Keratinocyte (primary cell): Measurements from ENCODE around the gene TMEM263. TPM values are rescaled to one million over a fixed set of nuclear protein-coding genes. Genes with fewer than 3 reads are reported as not detected.

Source experiments
- DNase-seq: peaks from one replicate; pipeline ENCODE4 v3.0.0-alpha.2; 2011; ENCODE audit warnings: low read depth, missing footprints, low spot score
- FAIRE-seq: peaks from 2 replicates; lab custom pipeline; 2011; peaks lifted over from hg19 to GRCh38; lab: Jason Lieb, UNC
- H2AFZ ChIP-seq: 2 replicates; pipeline ENCODE4 v1.6.0; 2012; ENCODE audit warnings: low read length, control low read depth, inconsistent platforms; ENCODE audit not compliant: control insufficient read depth
- H3K27ac ChIP-seq: 2 replicates; pipeline ENCODE4 v1.5.1; 2011; ENCODE audit warnings: low read length; ENCODE audit not compliant: control insufficient read depth, insufficient read depth
- H3K27me3 ChIP-seq: 3 replicates; pipeline ENCODE4 v1.6.0; 2011; ENCODE audit warnings: low read length; ENCODE audit not compliant: control insufficient read depth, insufficient read depth; ENCODE audit errors: extremely low read depth
- H3K36me3 ChIP-seq, 2 experiments: 2 replicates in 1 of 2; 3 replicates in 1 of 2; pipeline ENCODE4 v1.5.1; 2011; ENCODE audit warnings: low read length in 2 of 2, mild to moderate bottlenecking in 1 of 2; ENCODE audit not compliant: control insufficient read depth in 2 of 2, insufficient read depth in 2 of 2; ENCODE audit errors: extremely low read depth in 1 of 2
- H3K4me1 ChIP-seq: 3 replicates; pipeline ENCODE4 v1.5.1; 2011; ENCODE audit warnings: low read length; ENCODE audit not compliant: control insufficient read depth, insufficient read depth; ENCODE audit errors: extremely low read depth
- H3K4me2 ChIP-seq: 3 replicates; pipeline ENCODE4 v1.6.0; 2011; ENCODE audit warnings: low read depth, low read length; ENCODE audit not compliant: control insufficient read depth, insufficient read depth; ENCODE audit errors: extremely low read depth
- H3K4me3 ChIP-seq, 3 experiments: fragments of 200-600 bp in 1 of 3; sonication (generic) in 1 of 3; 2 replicates in 2 of 3; 3 replicates in 1 of 3; pipeline ENCODE4 v1.5.1; 2011 to 2016; ENCODE audit warnings: low read length in 3 of 3, mild to moderate bottlenecking in 3 of 3, control low read depth in 2 of 3, inconsistent platforms in 1 of 3, low read depth in 1 of 3, mixed read lengths in 1 of 3, mixed run types in 1 of 3, moderate library complexity in 1 of 3; ENCODE audit not compliant: control insufficient read depth in 2 of 3, insufficient read depth in 2 of 3; ENCODE audit errors: extremely low read depth in 1 of 3
- H3K79me2 ChIP-seq: 2 replicates; pipeline ENCODE4 v1.6.0; 2012; ENCODE audit warnings: low read length; ENCODE audit not compliant: control insufficient read depth, insufficient read depth
- H3K9ac ChIP-seq: 3 replicates; pipeline ENCODE4 v1.6.0; 2011; ENCODE audit warnings: low read length; ENCODE audit not compliant: control insufficient read depth, insufficient read depth; ENCODE audit errors: extremely low read depth
- H3K9me1 ChIP-seq: 3 replicates; pipeline ENCODE4 v1.6.0; 2011; ENCODE audit warnings: low read length; ENCODE audit not compliant: control insufficient read depth, insufficient read depth; ENCODE audit errors: extremely low read depth
- H3K9me3 ChIP-seq: 2 replicates; pipeline ENCODE4 v1.5.1; 2012; ENCODE audit warnings: low read depth, low read length; ENCODE audit not compliant: control insufficient read depth
- H4K20me1 ChIP-seq: 3 replicates; pipeline ENCODE4 v1.6.0; 2011; ENCODE audit warnings: low read length; ENCODE audit not compliant: control insufficient read depth, insufficient read depth; ENCODE audit errors: extremely low read depth
- EZH2 ChIP-seq: IDR thresholded peaks from one replicate; pipeline ENCODE4 v1.6.1; 2012; ENCODE audit warnings: inconsistent platforms, mild to moderate bottlenecking, low read length, moderate library complexity
- dilution Hi-C: fragments of 300-500 bp; cut with MboI; formaldehyde crosslinking; loops from one replicate; pipeline ENCODE4 v1.7.0; 2020; ENCODE audit warnings: low sequenced_read_pairs; ENCODE audit not compliant: extremely low pct_ligation_motif_present
- polyA plus RNA-seq, 5 experiments: library from polyadenylated mRNA; depleted of rRNA in 3 of 5; stranded (reverse) in 3 of 5; stranded (forward) in 1 of 5; unstranded in 1 of 5; fragments of >200 nt; gene quantifications; 1 replicate in 1 of 5; 2 replicates in 3 of 5; 3 replicates in 1 of 5; pipeline versions ENCODE4 v1.2.1 to v1.2.3, GENCODE V29; 2011 to 2012; ENCODE audit warnings: missing spikeins in 2 of 5, low read depth in 1 of 5, low replicate concordance in 1 of 5
- TF ChIP-seq, protein P1 (sequence below), 3 experiments: IDR thresholded peaks in 1 of 3; conservative IDR thresholded peaks in 1 of 3; optimal IDR thresholded peaks in 1 of 3; 2 replicates in 2 of 3; 3 replicates in 1 of 3; pipeline versions ENCODE3 to v1.5.1; 2011; ENCODE audit warnings: low read length in 3 of 3, mild to moderate bottlenecking in 3 of 3, moderate library complexity in 2 of 3, control low read depth in 1 of 3, inconsistent platforms in 1 of 3; ENCODE audit not compliant: insufficient read depth in 2 of 3; ENCODE audit errors: extremely low read depth in 1 of 3

The TMEM263 gene
- polyA plus RNA-seq, 1 donor (not counting 4 experiments of a cell fraction or from before 2014, with no cell fraction given) = 22.0 TPM

GRCh38 chr12:106947461-106947860, 8.2 kb upstream of the TMEM263 start:
- no peaks in the 10 kb centered on the region for H3K4me1 ChIP-seq
- H3K9ac ChIP-seq = no peak overlapping the region
- DNase-seq = no peak
- H3K27ac ChIP-seq = no peak overlapping the region
- no peak overlapping the region for H2AFZ ChIP-seq
- no peaks in the 10 kb centered on the region for H4K20me1 ChIP-seq
- no peaks in the 10 kb centered on the region for H3K9me1 ChIP-seq
- FAIRE-seq = no peak
- H3K27me3 ChIP-seq = no peaks in the 10 kb centered on the region
- H3K36me3 ChIP-seq = no peaks in the 10 kb centered on the region
- H3K9me3 ChIP-seq = peaks cover 2% of the 10 kb centered on the region
- no peaks in the 10 kb centered on the region for H3K79me2 ChIP-seq
- no peak overlapping the region for H3K4me3 ChIP-seq
- dilution Hi-C loops = no loop called here
- TF ChIP-seq, protein P1, sequence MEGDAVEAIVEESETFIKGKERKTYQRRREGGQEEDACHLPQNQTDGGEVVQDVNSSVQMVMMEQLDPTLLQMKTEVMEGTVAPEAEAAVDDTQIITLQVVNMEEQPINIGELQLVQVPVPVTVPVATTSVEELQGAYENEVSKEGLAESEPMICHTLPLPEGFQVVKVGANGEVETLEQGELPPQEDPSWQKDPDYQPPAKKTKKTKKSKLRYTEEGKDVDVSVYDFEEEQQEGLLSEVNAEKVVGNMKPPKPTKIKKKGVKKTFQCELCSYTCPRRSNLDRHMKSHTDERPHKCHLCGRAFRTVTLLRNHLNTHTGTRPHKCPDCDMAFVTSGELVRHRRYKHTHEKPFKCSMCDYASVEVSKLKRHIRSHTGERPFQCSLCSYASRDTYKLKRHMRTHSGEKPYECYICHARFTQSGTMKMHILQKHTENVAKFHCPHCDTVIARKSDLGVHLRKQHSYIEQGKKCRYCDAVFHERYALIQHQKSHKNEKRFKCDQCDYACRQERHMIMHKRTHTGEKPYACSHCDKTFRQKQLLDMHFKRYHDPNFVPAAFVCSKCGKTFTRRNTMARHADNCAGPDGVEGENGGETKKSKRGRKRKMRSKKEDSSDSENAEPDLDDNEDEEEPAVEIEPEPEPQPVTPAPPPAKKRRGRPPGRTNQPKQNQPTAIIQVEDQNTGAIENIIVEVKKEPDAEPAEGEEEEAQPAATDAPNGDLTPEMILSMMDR (optimal IDR thresholded peaks at IDR 0.05 in 1 of 3, IDR thresholded peaks at IDR 0.05 in 1 of 3, conservative IDR thresholded peaks at IDR 0.05 in 1 of 3; ENCODE audit: extremely low read depth in 1 of 3, insufficient read depth in 2 of 3, low read length in 3 of 3) = no peak
- no peak for TF ChIP-seq EZH2
- no peak overlapping the region for H3K4me2 ChIP-seq

GRCh38 chr12:106950591-106950990, 5.1 kb upstream of the TMEM263 start:
- TF ChIP-seq, protein P1 (optimal IDR thresholded peaks at IDR 0.05 in 1 of 3, IDR thresholded peaks at IDR 0.05 in 1 of 3, conservative IDR thresholded peaks at IDR 0.05 in 1 of 3; ENCODE audit: extremely low read depth in 1 of 3, insufficient read depth in 2 of 3, low read length in 3 of 3) = no peak
- TF ChIP-seq EZH2 = no peak
- H3K9me3 ChIP-seq = peaks cover 2% of the 10 kb centered on the region
- no peak overlapping the region for H2AFZ ChIP-seq
- dilution Hi-C loops = no loop called here
- H3K27ac ChIP-seq = no peak overlapping the region
- no peak overlapping the region for H3K9ac ChIP-seq
- no peaks in the 10 kb centered on the region for H3K27me3 ChIP-seq
- peaks cover 12% of the 10 kb centered on the region for H3K4me1 ChIP-seq
- no peaks in the 10 kb centered on the region for H3K36me3 ChIP-seq
- no peaks in the 10 kb centered on the region for H3K79me2 ChIP-seq
- no peaks in the 10 kb centered on the region for H3K9me1 ChIP-seq
- FAIRE-seq (no peak), DNase-seq (no peak)
- no peaks in the 10 kb centered on the region for H4K20me1 ChIP-seq
- no peak overlapping the region for H3K4me2 ChIP-seq
- no peak overlapping the region for H3K4me3 ChIP-seq
